ENCODE measurements around the gene TSPAN5.

DNA sequence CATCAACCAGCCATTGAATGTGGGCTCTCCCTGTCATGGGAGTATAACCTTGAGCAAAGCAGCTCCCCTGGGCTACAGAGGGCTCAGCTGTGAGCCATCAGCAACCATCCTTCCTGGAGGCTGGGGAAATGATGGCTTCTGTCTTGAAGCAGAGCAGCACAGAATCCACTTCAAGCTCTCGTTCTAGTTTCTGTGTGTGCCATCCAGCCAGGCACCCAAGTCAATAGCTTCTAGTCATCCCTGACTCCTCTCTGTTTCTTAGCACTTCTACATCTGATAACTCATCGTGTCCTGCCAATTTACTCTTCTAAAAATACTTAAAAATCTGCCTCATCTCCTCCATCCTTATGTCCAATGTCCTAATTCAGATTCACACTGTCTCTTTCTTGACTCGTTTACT, 42.2 kb upstream of the TSPAN5 start:
- TF ChIP-seq, protein P1, sequence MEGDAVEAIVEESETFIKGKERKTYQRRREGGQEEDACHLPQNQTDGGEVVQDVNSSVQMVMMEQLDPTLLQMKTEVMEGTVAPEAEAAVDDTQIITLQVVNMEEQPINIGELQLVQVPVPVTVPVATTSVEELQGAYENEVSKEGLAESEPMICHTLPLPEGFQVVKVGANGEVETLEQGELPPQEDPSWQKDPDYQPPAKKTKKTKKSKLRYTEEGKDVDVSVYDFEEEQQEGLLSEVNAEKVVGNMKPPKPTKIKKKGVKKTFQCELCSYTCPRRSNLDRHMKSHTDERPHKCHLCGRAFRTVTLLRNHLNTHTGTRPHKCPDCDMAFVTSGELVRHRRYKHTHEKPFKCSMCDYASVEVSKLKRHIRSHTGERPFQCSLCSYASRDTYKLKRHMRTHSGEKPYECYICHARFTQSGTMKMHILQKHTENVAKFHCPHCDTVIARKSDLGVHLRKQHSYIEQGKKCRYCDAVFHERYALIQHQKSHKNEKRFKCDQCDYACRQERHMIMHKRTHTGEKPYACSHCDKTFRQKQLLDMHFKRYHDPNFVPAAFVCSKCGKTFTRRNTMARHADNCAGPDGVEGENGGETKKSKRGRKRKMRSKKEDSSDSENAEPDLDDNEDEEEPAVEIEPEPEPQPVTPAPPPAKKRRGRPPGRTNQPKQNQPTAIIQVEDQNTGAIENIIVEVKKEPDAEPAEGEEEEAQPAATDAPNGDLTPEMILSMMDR (IDR thresholded peaks at IDR 0.05) = no peak
- no peak for TF ChIP-seq EP300 (IDR thresholded peaks at IDR 0.05)
- no peak for TF ChIP-seq POLR2AphosphoS5 (IDR thresholded peaks at IDR 0.05)

All from stomach (tissue), 4 donors.